Ovary (tissue), 3 donors: ENCODE measurements around the gene C12orf76.

Experiments used
- EP300 ChIP-seq: sonication (generic); formaldehyde crosslinking; IDR thresholded peaks from one replicate; pipeline ENCODE4 v1.6.1; 2017; ENCODE audit warnings: antibody characterized with exemption
- POLR2A ChIP-seq: fragments of 450-650 bp; IDR thresholded peaks from one replicate; pipeline ENCODE4 v1.6.1; 2017; ENCODE audit warnings: antibody characterized with exemption, mild to moderate bottlenecking, moderate library complexity
- TF ChIP-seq, protein P1 (sequence below), 3 donors: fragments of 450-650 bp in 2 of 3; fragments of 200-600 bp in 1 of 3; IDR thresholded peaks; one replicate each; pipeline versions ENCODE4 v1.5.1 to v1.8.0; 2016 to 2022; ENCODE audit warnings: antibody characterized with exemption in 3 of 3, mild to moderate bottlenecking in 1 of 3
- donor health status: DM: no; HTN: no; CAD: no.

DNA sequence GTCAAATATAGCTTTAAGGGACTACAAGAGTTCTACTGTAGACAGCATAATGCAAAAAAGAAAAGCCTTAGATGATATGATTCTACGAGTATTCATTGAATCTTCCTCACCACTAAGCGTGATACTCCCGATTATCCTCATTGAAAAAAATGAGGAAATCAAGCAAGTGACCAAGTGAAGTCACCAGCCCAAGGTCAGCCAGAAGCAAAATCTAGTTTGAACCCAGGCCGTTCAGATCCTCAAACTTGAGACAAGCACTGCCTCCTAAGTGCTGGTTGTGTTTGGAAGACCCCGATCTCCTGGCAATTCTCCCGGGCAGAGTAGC is 53.0 kb downstream of the C12orf76 start:
- no peak for TF ChIP-seq EP300
- TF ChIP-seq, protein P1, sequence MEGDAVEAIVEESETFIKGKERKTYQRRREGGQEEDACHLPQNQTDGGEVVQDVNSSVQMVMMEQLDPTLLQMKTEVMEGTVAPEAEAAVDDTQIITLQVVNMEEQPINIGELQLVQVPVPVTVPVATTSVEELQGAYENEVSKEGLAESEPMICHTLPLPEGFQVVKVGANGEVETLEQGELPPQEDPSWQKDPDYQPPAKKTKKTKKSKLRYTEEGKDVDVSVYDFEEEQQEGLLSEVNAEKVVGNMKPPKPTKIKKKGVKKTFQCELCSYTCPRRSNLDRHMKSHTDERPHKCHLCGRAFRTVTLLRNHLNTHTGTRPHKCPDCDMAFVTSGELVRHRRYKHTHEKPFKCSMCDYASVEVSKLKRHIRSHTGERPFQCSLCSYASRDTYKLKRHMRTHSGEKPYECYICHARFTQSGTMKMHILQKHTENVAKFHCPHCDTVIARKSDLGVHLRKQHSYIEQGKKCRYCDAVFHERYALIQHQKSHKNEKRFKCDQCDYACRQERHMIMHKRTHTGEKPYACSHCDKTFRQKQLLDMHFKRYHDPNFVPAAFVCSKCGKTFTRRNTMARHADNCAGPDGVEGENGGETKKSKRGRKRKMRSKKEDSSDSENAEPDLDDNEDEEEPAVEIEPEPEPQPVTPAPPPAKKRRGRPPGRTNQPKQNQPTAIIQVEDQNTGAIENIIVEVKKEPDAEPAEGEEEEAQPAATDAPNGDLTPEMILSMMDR (IDR thresholded peaks at IDR 0.05), result no peak
- no peak for TF ChIP-seq POLR2A
